CD14-positive monocyte (primary cell): ENCODE data around the gene CHD3. TPM values are rescaled to one million over a fixed set of nuclear protein-coding genes. Genes with fewer than 3 reads are reported as not detected.

Experiments
- DNase-seq, 3 donors: peaks; one replicate each; pipeline ENCODE4 v3.0.0-alpha.2; 2011 to 2022
- H2AFZ ChIP-seq: 2 replicates; pipeline ENCODE4 v1.6.0; 2012; ENCODE audit warnings: mild to moderate bottlenecking, low read depth, low read length, inconsistent platforms; ENCODE audit not compliant: insufficient read depth, poor library complexity, severe bottlenecking
- H3K27ac ChIP-seq, 2 donors: 1 replicate in 1 of 2; 2 replicates in 1 of 2; pipeline ENCODE4 v1.5.1; 2012 to 2013; ENCODE audit warnings: low read length in 2 of 2, control low read depth in 1 of 2, inconsistent platforms in 1 of 2, low read depth in 1 of 2, mild to moderate bottlenecking in 1 of 2
- H3K27me3 ChIP-seq, 2 donors: one replicate each; pipeline versions ENCODE4 v1.6.0 to v1.6.1; 2011 to 2013; ENCODE audit warnings: low read length in 2 of 2; ENCODE audit not compliant: control insufficient read depth in 2 of 2, insufficient read depth in 2 of 2
- H3K36me3 ChIP-seq, 2 donors: replicated peaks in 1 of 2; 1 replicate in 1 of 2; 2 replicates in 1 of 2; pipeline versions ENCODE4 v1.5.1 to v1.6.1; 2012 to 2013; ENCODE audit warnings: low read length in 2 of 2, control low read depth in 1 of 2, inconsistent platforms in 1 of 2, mild to moderate bottlenecking in 1 of 2; ENCODE audit not compliant: insufficient read depth in 2 of 2, control insufficient read depth in 1 of 2
- H3K4me1 ChIP-seq, 2 donors: 1 replicate in 1 of 2; 2 replicates in 1 of 2; pipeline versions ENCODE4 v1.5.1 to v1.6.1; 2012 to 2013; ENCODE audit warnings: low read length in 2 of 2, control low read depth in 1 of 2, inconsistent platforms in 1 of 2, mild to moderate bottlenecking in 1 of 2, moderate library complexity in 1 of 2; ENCODE audit not compliant: insufficient read depth in 2 of 2, control insufficient read depth in 1 of 2
- H3K4me2 ChIP-seq: replicated peaks from 2 replicates; pipeline ENCODE3; 2012; ENCODE audit warnings: low read length, moderate library complexity, mild to moderate bottlenecking; ENCODE audit not compliant: poor library complexity, severe bottlenecking; ENCODE audit errors: extremely low read depth
- H3K4me3 ChIP-seq, 3 experiments: fragments of 200-600 bp in 1 of 3; sonication (generic) in 1 of 3; replicated peaks in 1 of 3; 1 replicate in 2 of 3; 2 replicates in 1 of 3; pipeline ENCODE4 v1.5.1; 2011 to 2013; ENCODE audit warnings: low read length in 3 of 3, mild to moderate bottlenecking in 3 of 3, control low read depth in 2 of 3, low read depth in 2 of 3, inconsistent platforms in 1 of 3, moderate library complexity in 1 of 3
- H3K79me2 ChIP-seq: 2 replicates; pipeline ENCODE4 v1.6.0; 2012; ENCODE audit warnings: mild to moderate bottlenecking, control low read depth, inconsistent platforms, low read length, moderate library complexity; ENCODE audit not compliant: insufficient read depth
- H3K9ac ChIP-seq: 2 replicates; pipeline ENCODE4 v1.6.0; 2017; ENCODE audit warnings: low read length, mild to moderate bottlenecking; ENCODE audit not compliant: insufficient read depth, poor library complexity, severe bottlenecking
- H3K9me3 ChIP-seq, 2 donors: replicated peaks in 1 of 2; 1 replicate in 1 of 2; 2 replicates in 1 of 2; pipeline versions ENCODE4 v1.5.1 to v1.6.1; 2012 to 2013; ENCODE audit warnings: low read length in 2 of 2, control low read depth in 1 of 2; ENCODE audit not compliant: control insufficient read depth in 1 of 2, insufficient read depth in 1 of 2
- H4K20me1 ChIP-seq: 2 replicates; pipeline ENCODE4 v1.6.0; 2012; ENCODE audit warnings: mild to moderate bottlenecking, low read length, control low read depth, moderate library complexity; ENCODE audit not compliant: insufficient read depth
- H3K27ac Mint-ChIP-seq, 7 donors: one replicate each; pipeline ENCODE4 v1.8.0; 2020; ENCODE audit warnings: mild to moderate bottlenecking in 7 of 7, mixed read lengths in 7 of 7, moderate library complexity in 6 of 7, inconsistent platforms in 2 of 7
- H3K27me3 Mint-ChIP-seq, 3 donors: one replicate each; pipeline ENCODE4 v1.8.0; 2021 to 2022; ENCODE audit warnings: low read depth in 3 of 3, mild to moderate bottlenecking in 3 of 3, mixed read lengths in 3 of 3, moderate library complexity in 3 of 3, inconsistent platforms in 1 of 3
- H3K36me3 Mint-ChIP-seq, 2 donors: one replicate each; pipeline ENCODE4 v1.8.0; 2020; ENCODE audit warnings: mixed read lengths in 2 of 2, inconsistent platforms in 1 of 2, mild to moderate bottlenecking in 1 of 2
- H3K4me1 Mint-ChIP-seq: one replicate; pipeline ENCODE4 v1.8.0; 2020; ENCODE audit warnings: mild to moderate bottlenecking, mixed read lengths
- H3K4me3 Mint-ChIP-seq, 2 donors: one replicate each; pipeline ENCODE4 v1.8.0; 2020; ENCODE audit warnings: mild to moderate bottlenecking in 2 of 2, mixed read lengths in 2 of 2, moderate library complexity in 1 of 2
- H3K9me3 Mint-ChIP-seq, 7 donors: one replicate each; pipeline ENCODE4 v1.8.0; 2020 to 2022; ENCODE audit warnings: mixed read lengths in 7 of 7, mild to moderate bottlenecking in 6 of 7, moderate library complexity in 6 of 7, inconsistent platforms in 2 of 7
- WGBS: methylation state at CpG from one replicate; pipeline ENCODE4 v1.1.5; 2013; ENCODE audit warnings: missing lambda C conversion rate; ENCODE audit not compliant: insufficient coverage; 5-methylcytosine and 5-hydroxymethylcytosine counted together
- intact Hi-C, 2 donors: fragments of 100-400 bp; cut with micrococcal nuclease; formaldehyde crosslinking; loops; one replicate each; pipeline versions ENCODE4 v1.15.0 to v1.15.1; 2023
- polyA plus RNA-seq, 3 donors: library from polyadenylated mRNA; depleted of rRNA in 1 of 3; unstranded in 2 of 3; stranded (reverse) in 1 of 3; fragments of 300-500 nt in 2 of 3; fragments of >200 nt in 1 of 3; fragmentation: Illumina TruSeq in 2 of 3; gene quantifications; 1 replicate in 2 of 3; 2 replicates in 1 of 3; pipeline ENCODE4 v1.2.3, GENCODE V29; 2012 to 2021
- TF ChIP-seq, protein P1 (sequence below): fragments of 200-600 bp; IDR thresholded peaks from one replicate; pipeline ENCODE4 v1.8.0; 2022; ENCODE audit warnings: antibody characterized with exemption, mild to moderate bottlenecking

Gene CHD3
- polyA plus RNA-seq, 3 donors, result 0.55 to 67.9 (median 0.91) TPM

- Histone ChIP-seq H3K36me3 (peaks cover 63 to 89% of the 10 kb centered on the region in 2 donors), H3K27me3 (no peaks in the 10 kb centered on the region), H3K4me1 (peaks cover 0 to 4% of the 10 kb centered on the region in 2 donors), H3K79me2 (peaks cover 5% of the 10 kb centered on the region), H3K9me3 (no peaks in the 10 kb centered on the region), H2AFZ (no peak overlapping the region), H3K4me2 (no peak overlapping the region), H3K9ac (no peak overlapping the region), H3K4me3 (no peak overlapping the region), H3K27ac (no peak overlapping the region), H4K20me1 (no peaks in the 10 kb centered on the region)
- WGBS, result 98% methylated on average over 4 of the region's 4 CpGs
- intact Hi-C loops, result no loop called here
- TF ChIP-seq, protein P1, sequence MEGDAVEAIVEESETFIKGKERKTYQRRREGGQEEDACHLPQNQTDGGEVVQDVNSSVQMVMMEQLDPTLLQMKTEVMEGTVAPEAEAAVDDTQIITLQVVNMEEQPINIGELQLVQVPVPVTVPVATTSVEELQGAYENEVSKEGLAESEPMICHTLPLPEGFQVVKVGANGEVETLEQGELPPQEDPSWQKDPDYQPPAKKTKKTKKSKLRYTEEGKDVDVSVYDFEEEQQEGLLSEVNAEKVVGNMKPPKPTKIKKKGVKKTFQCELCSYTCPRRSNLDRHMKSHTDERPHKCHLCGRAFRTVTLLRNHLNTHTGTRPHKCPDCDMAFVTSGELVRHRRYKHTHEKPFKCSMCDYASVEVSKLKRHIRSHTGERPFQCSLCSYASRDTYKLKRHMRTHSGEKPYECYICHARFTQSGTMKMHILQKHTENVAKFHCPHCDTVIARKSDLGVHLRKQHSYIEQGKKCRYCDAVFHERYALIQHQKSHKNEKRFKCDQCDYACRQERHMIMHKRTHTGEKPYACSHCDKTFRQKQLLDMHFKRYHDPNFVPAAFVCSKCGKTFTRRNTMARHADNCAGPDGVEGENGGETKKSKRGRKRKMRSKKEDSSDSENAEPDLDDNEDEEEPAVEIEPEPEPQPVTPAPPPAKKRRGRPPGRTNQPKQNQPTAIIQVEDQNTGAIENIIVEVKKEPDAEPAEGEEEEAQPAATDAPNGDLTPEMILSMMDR, result no peak
- Mint-ChIP-seq H3K9me3 (no peaks in the 10 kb centered on the region), H3K36me3 (peaks cover 82 to 93% of the 10 kb centered on the region in 2 donors), H3K4me1 (peaks cover 10% of the 10 kb centered on the region), H3K4me3 (no peak overlapping the region), H3K27me3 (peaks cover 0 to 4% (median 0%) of the 10 kb centered on the region in 3 donors), H3K27ac (peak overlapping the region in 2 of 7 donors; percentile 43 to 51)
- no peak for DNase-seq
Observed at GRCh38 chr17:7940034-7940433, 51.4 kb downstream of the CHD3 start.

- Histone ChIP-seq H3K27ac (no peak overlapping the region), H3K4me3 (no peak overlapping the region), H3K36me3 (peaks cover 62 to 87% of the 10 kb centered on the region in 2 donors), H4K20me1 (no peaks in the 10 kb centered on the region), H3K27me3 (no peaks in the 10 kb centered on the region), H3K9ac (no peak overlapping the region), H3K4me1 (peaks cover 0 to 4% of the 10 kb centered on the region in 2 donors), H3K9me3 (no peaks in the 10 kb centered on the region), H2AFZ (no peak overlapping the region), H3K79me2 (peaks cover under 1% of the 10 kb centered on the region), H3K4me2 (no peak overlapping the region)
- Mint-ChIP-seq H3K27ac (no peak overlapping the region), H3K4me3 (no peak overlapping the region), H3K4me1 (peaks cover 11% of the 10 kb centered on the region), H3K27me3 (peaks cover 0 to 4% (median 0%) of the 10 kb centered on the region in 3 donors), H3K9me3 (no peaks in the 10 kb centered on the region), H3K36me3 (peaks cover 82 to 91% of the 10 kb centered on the region in 2 donors)
- WGBS, result 100% methylated on average over 1 of the region's 6 CpGs
- intact Hi-C loops, result no loop called here
- TF ChIP-seq, protein P1, result no peak
- no peak for DNase-seq
Observed at GRCh38 chr17:7940743-7941142, 52.2 kb downstream of the CHD3 start.
